Measurements from ENCODE around the gene HOXD12.

Gene HOXD12

GRCh38 chr2:176102309-176102866, 2.8 kb downstream of the HOXD12 start:
- no peak for DNase-seq
- in situ Hi-C loops (cut with HindIII; ENCODE audit: low pct_ligation_motif_present, low pct_unique_long_range_greater_than_20kb, low sequenced_read_pairs): no loop called here

- DNase-seq: no peak
- in situ Hi-C loops (cut with HindIII; ENCODE audit: low pct_ligation_motif_present, low pct_unique_long_range_greater_than_20kb, low sequenced_read_pairs): no loop called here
Observed at GRCh38 chr2:176103194-176103593, 3.6 kb downstream of the HOXD12 start.

- in situ Hi-C loops (cut with HindIII; ENCODE audit: low pct_ligation_motif_present, low pct_unique_long_range_greater_than_20kb, low sequenced_read_pairs): no loop called here
Observed at GRCh38 chr2:176103742-176104315, 4.2 kb downstream of the HOXD12 start.

GRCh38 chr2:176104316-176105077, 4.9 kb downstream of the HOXD12 start:
- peak; percentile 93 for DNase-seq
- in situ Hi-C loops (cut with HindIII; ENCODE audit: low pct_ligation_motif_present, low pct_unique_long_range_greater_than_20kb, low sequenced_read_pairs): no loop called here

More at GRCh38 chr2:176103742-176104315, 4.2 kb downstream of the HOXD12 start:
- no peak for DNase-seq

GRCh38 chr2:176105078-176105729, 5.6 kb downstream of the HOXD12 start:
- no peak for DNase-seq
- in situ Hi-C loops (cut with HindIII; ENCODE audit: low pct_ligation_motif_present, low pct_unique_long_range_greater_than_20kb, low sequenced_read_pairs): no loop called here

GRCh38 chr2:176105730-176106580, 6.4 kb downstream of the HOXD12 start:
- in situ Hi-C loops (cut with HindIII; ENCODE audit: low pct_ligation_motif_present, low pct_unique_long_range_greater_than_20kb, low sequenced_read_pairs): no loop called here
- no peak for DNase-seq

- in situ Hi-C loops (cut with HindIII; ENCODE audit: low pct_ligation_motif_present, low pct_unique_long_range_greater_than_20kb, low sequenced_read_pairs): no loop called here
Observed at GRCh38 chr2:176106581-176107539, 7.3 kb downstream of the HOXD12 start, which contains the start of gene HOXD11. Gene HOXD11 (plus strand): TSS chr2:176107280. CDS start chr2:176107356, 76 bp downstream.

GRCh38 chr2:176107731-176108181, 8.2 kb downstream of the HOXD12 start:
- in situ Hi-C loops (cut with HindIII; ENCODE audit: low pct_ligation_motif_present, low pct_unique_long_range_greater_than_20kb, low sequenced_read_pairs): no loop called here
- DNase-seq: no peak

More at GRCh38 chr2:176106581-176107539, 7.3 kb downstream of the HOXD12 start, which contains the start of gene HOXD11:
- peak; percentile 67 for DNase-seq

GRCh38 chr2:176109192-176109901, 9.8 kb downstream of the HOXD12 start:
- in situ Hi-C loops (cut with HindIII; ENCODE audit: low pct_ligation_motif_present, low pct_unique_long_range_greater_than_20kb, low sequenced_read_pairs): no loop called here
- no peak for DNase-seq

GRCh38 chr2:176109946-176110345, 10.4 kb downstream of the HOXD12 start:
- no peak for DNase-seq
- in situ Hi-C loops (cut with HindIII; ENCODE audit: low pct_ligation_motif_present, low pct_unique_long_range_greater_than_20kb, low sequenced_read_pairs): no loop called here

- in situ Hi-C loops (cut with HindIII; ENCODE audit: low pct_ligation_motif_present, low pct_unique_long_range_greater_than_20kb, low sequenced_read_pairs): no loop called here
- DNase-seq: no peak
Observed at GRCh38 chr2:176110415-176111308, 11.1 kb downstream of the HOXD12 start.

- peak; percentile 78 for DNase-seq
- in situ Hi-C loops (cut with HindIII; ENCODE audit: low pct_ligation_motif_present, low pct_unique_long_range_greater_than_20kb, low sequenced_read_pairs): no loop called here
Observed at GRCh38 chr2:176111309-176111663, 11.7 kb downstream of the HOXD12 start.

GRCh38 chr2:176111846-176112374, 12.3 kb downstream of the HOXD12 start:
- no peak for DNase-seq
- in situ Hi-C loops (cut with HindIII; ENCODE audit: low pct_ligation_motif_present, low pct_unique_long_range_greater_than_20kb, low sequenced_read_pairs): no loop called here

- no peak for DNase-seq
- in situ Hi-C loops (cut with HindIII; ENCODE audit: low pct_ligation_motif_present, low pct_unique_long_range_greater_than_20kb, low sequenced_read_pairs): no loop called here
Observed at GRCh38 chr2:176112375-176113302, 13.0 kb downstream of the HOXD12 start.
